GM23338 (cell line): Measurements from ENCODE around the gene MPV17. TPM values are rescaled to one million over a fixed set of nuclear protein-coding genes. Genes with fewer than 3 reads are reported as not detected.
A peak's percentile ranks its signal among the peaks of the same experiment; 100 is the strongest.

Experiments
- ATAC-seq: fragments of 200-7000 bp; cut with Tn5 transposase; 3 replicates; pipeline ENCODE4 v1.9.1; 2020
- DNase-seq: peaks from one replicate; pipeline ENCODE4 v3.0.0-alpha.2; 2015; ENCODE audit warnings: low spot score
- H2AFZ ChIP-seq: fragments of 200-600 bp; sonication (generic); 2 replicates; pipeline ENCODE4 v1.8.0; 2016; ENCODE audit warnings: antibody characterized with exemption, mild to moderate bottlenecking, moderate library complexity
- H3F3A ChIP-seq: fragments of 200-600 bp; sonication (generic); replicated peaks from 2 replicates; pipeline ENCODE4 v1.8.0; 2017; ENCODE audit warnings: antibody characterized with exemption, mixed run types, low read depth
- H3K27ac ChIP-seq: fragments of 200-600 bp; sonication (generic); 2 replicates; pipeline ENCODE4 v1.6.1; 2016; ENCODE audit warnings: low read depth
- H3K27me3 ChIP-seq: fragments of 200-600 bp; sonication (generic); 2 replicates; pipeline ENCODE4 v1.8.0; 2016; ENCODE audit warnings: mild to moderate bottlenecking, mixed run types, moderate library complexity; ENCODE audit not compliant: insufficient read depth
- H3K36me3 ChIP-seq: fragments of 200-600 bp; sonication (generic); 2 replicates; pipeline ENCODE4 v1.8.0; 2016; ENCODE audit warnings: mild to moderate bottlenecking; ENCODE audit not compliant: insufficient read depth
- H3K4me1 ChIP-seq: fragments of 200-600 bp; sonication (generic); 2 replicates; pipeline ENCODE4 v1.8.0; 2016; ENCODE audit warnings: mild to moderate bottlenecking, moderate library complexity; ENCODE audit not compliant: insufficient read depth
- H3K4me2 ChIP-seq: fragments of 200-600 bp; sonication (generic); 2 replicates; pipeline ENCODE4 v1.7.1; 2017; ENCODE audit warnings: mixed run types
- H3K4me3 ChIP-seq: fragments of 200-600 bp; sonication (generic); 2 replicates; pipeline ENCODE4 v1.6.1; 2016; ENCODE audit warnings: mixed run types
- H3K79me2 ChIP-seq: fragments of 200-600 bp; sonication (generic); replicated peaks from 2 replicates; pipeline ENCODE4 v1.8.0; 2017; ENCODE audit warnings: mild to moderate bottlenecking; ENCODE audit not compliant: insufficient read depth
- H3K9me2 ChIP-seq: fragments of 200-600 bp; sonication (generic); 2 replicates; pipeline ENCODE4 v1.8.0; 2017; ENCODE audit not compliant: insufficient read depth
- H4K20me1 ChIP-seq: fragments of 200-600 bp; sonication (generic); replicated peaks from 2 replicates; pipeline ENCODE4 v1.8.0; 2017; ENCODE audit warnings: mild to moderate bottlenecking; ENCODE audit not compliant: insufficient read depth
- H3K27ac Mint-ChIP-seq: 2 replicates; pipeline ENCODE4 v1.8.0; 2020; ENCODE audit warnings: inconsistent platforms, mild to moderate bottlenecking, moderate library complexity, mixed read lengths
- H3K27me3 Mint-ChIP-seq: 3 replicates; pipeline ENCODE4 v1.8.0; 2022; ENCODE audit warnings: low read depth, mild to moderate bottlenecking, moderate library complexity, mixed read lengths, inconsistent platforms; ENCODE audit not compliant: insufficient read depth, poor library complexity
- H3K36me3 Mint-ChIP-seq: 3 replicates; pipeline ENCODE4 v1.8.0; 2021; ENCODE audit warnings: low read depth, mild to moderate bottlenecking, inconsistent platforms, moderate library complexity, mixed read lengths
- H3K4me1 Mint-ChIP-seq: 3 replicates; pipeline ENCODE4 v1.8.0; 2020; ENCODE audit warnings: mild to moderate bottlenecking, inconsistent platforms, mixed read lengths
- H3K4me3 Mint-ChIP-seq: 3 replicates; pipeline ENCODE4 v1.8.0; 2021; ENCODE audit warnings: moderate library complexity, mild to moderate bottlenecking, inconsistent platforms, mixed read lengths
- H3K9me3 Mint-ChIP-seq: 3 replicates; pipeline ENCODE4 v1.8.0; 2020; ENCODE audit warnings: moderate library complexity, mild to moderate bottlenecking, inconsistent platforms, mixed read lengths
- CREB1 ChIP-seq: fragments of 250-450 bp; sonication (Bioruptor Pico); IDR thresholded peaks from 2 replicates; pipeline ENCODE4 v1.5.0; 2020; ENCODE audit warnings: low read depth, mild to moderate bottlenecking, moderate library complexity
- CTCF ChIP-seq, 2 experiments: fragments of 200-600 bp in 1 of 2; sonication (generic) in 1 of 2; conservative IDR thresholded peaks; 2 replicates each; pipeline versions ENCODE4 v1.5.1 to v1.6.1; 2016 to 2017; ENCODE audit warnings: antibody characterized with exemption in 2 of 2, low read depth in 2 of 2, mild to moderate bottlenecking in 2 of 2, moderate library complexity in 1 of 2
- ETS1 ChIP-seq: IDR thresholded peaks from 2 replicates; pipeline ENCODE4 v1.6.1; 2016; ENCODE audit warnings: antibody characterized with exemption
- EZH2 ChIP-seq: fragments of 200-600 bp; sonication (generic); IDR thresholded peaks from one replicate; pipeline ENCODE4 v1.8.0; 2017; ENCODE audit warnings: antibody characterized with exemption, mild to moderate bottlenecking, low read depth; ENCODE audit not compliant: unreplicated experiment
- EZH2phosphoT487 ChIP-seq: fragments of 200-600 bp; sonication (generic); IDR thresholded peaks from one replicate; pipeline ENCODE4 v1.8.1; 2018; ENCODE audit warnings: antibody characterized with exemption; ENCODE audit not compliant: unreplicated experiment
- NANOG ChIP-seq: IDR thresholded peaks from 2 replicates; pipeline ENCODE4 v1.6.1; 2016; ENCODE audit warnings: antibody characterized with exemption, borderline replicate concordance
- POLR2AphosphoS5 ChIP-seq: IDR thresholded peaks from 2 replicates; pipeline ENCODE4 v1.6.1; 2016; ENCODE audit warnings: antibody characterized with exemption, low read depth
- STAT1 ChIP-seq: IDR thresholded peaks from one replicate; pipeline ENCODE4 v1.6.1; 2016; ENCODE audit warnings: antibody characterized with exemption; ENCODE audit not compliant: unreplicated experiment
- ZNF114 ChIP-seq: fragments of 250-450 bp; sonication (Bioruptor Pico); IDR thresholded peaks from 2 replicates; pipeline ENCODE4 v1.5.0; 2020; ENCODE audit warnings: mild to moderate bottlenecking, moderate library complexity
- ZNF331 ChIP-seq: fragments of 250-450 bp; sonication (Bioruptor Pico); IDR thresholded peaks from 2 replicates; pipeline ENCODE4 v1.5.0; 2020; ENCODE audit warnings: low read depth, mild to moderate bottlenecking, moderate library complexity
- ZNF462 ChIP-seq: fragments of 250-450 bp; sonication (Bioruptor Pico); IDR thresholded peaks from 2 replicates; pipeline ENCODE4 v1.5.0; 2020; ENCODE audit warnings: mild to moderate bottlenecking, moderate library complexity
- polyA plus RNA-seq: library from polyadenylated mRNA; unstranded; fragments of >200 nt; fragmentation: Nextera tagmentation; extraction: Ambion mirVana; gene quantifications from 2 replicates; pipeline ENCODE4 v1.2.1, GENCODE V29; 2016
- total RNA-seq: library from RNA; depleted of rRNA; stranded (reverse); fragments of >200 nt; shearing (Covaris generic); gene quantifications from 2 replicates; pipeline ENCODE4 v1.2.3, GENCODE V29; 2014
- TF ChIP-seq, protein P1 (sequence below): IDR thresholded peaks from one replicate; pipeline ENCODE4 v1.6.1; 2018; ENCODE audit warnings: antibody characterized with exemption; ENCODE audit not compliant: unreplicated experiment

The MPV17 gene
- total and polyA plus RNA-seq, 2 experiments from 2014 or later: 52.5 to 94.2 TPM

GRCh38 chr2:27354597-27354927 is 31.7 kb upstream of the MPV17 start (continued):
- no peak for TF ChIP-seq ZNF462 (CRISPR knock-in tag)

GRCh38 chr2:27353762-27354596 is 31.1 kb upstream of the MPV17 start:
- Histone ChIP-seq H3K9me2 (peaks cover 3% of the 10 kb centered on the region), H2AFZ (no peak overlapping the region), H3K36me3 (peaks cover 7% of the 10 kb centered on the region; the same call in 1 of the 2 replicates), H3K79me2 (peaks cover 85% of the 10 kb centered on the region), H3K4me2 (peak overlapping the region; percentile 85), H3K4me3 (peak overlapping the region; percentile 71; the same call in 1 of the 2 replicates), H3K27ac (peak overlapping the region; percentile 85), H3K27me3 (no peaks in the 10 kb centered on the region), H3F3A (peaks cover 12% of the 10 kb centered on the region), H4K20me1 (peaks cover 30% of the 10 kb centered on the region), H3K4me1 (peaks cover 49% of the 10 kb centered on the region)
- ATAC-seq: no peak
- Mint-ChIP-seq H3K36me3 (peaks cover 31% of the 10 kb centered on the region), H3K27me3 (peaks cover 11% of the 10 kb centered on the region), H3K27ac (peak overlapping the region; percentile 90), H3K4me1 (peaks cover 37% of the 10 kb centered on the region), H3K9me3 (peaks cover 12% of the 10 kb centered on the region), H3K4me3 (peak overlapping the region; percentile 96)
- no peak for DNase-seq
- TF ChIP-seq CREB1 (no peak), NANOG (no peak), ZNF331 (CRISPR knock-in tag) (no peak), POLR2AphosphoS5 (no peak), ETS1 (no peak), EZH2 (no peak), CTCF (conservative IDR thresholded peaks at IDR 0.05; ENCODE audit: low read depth in 2 of 2) (no peak), STAT1 (no peak), EZH2phosphoT487 (no peak), ZNF114 (CRISPR knock-in tag) (no peak)
- TF ChIP-seq, protein P1, sequence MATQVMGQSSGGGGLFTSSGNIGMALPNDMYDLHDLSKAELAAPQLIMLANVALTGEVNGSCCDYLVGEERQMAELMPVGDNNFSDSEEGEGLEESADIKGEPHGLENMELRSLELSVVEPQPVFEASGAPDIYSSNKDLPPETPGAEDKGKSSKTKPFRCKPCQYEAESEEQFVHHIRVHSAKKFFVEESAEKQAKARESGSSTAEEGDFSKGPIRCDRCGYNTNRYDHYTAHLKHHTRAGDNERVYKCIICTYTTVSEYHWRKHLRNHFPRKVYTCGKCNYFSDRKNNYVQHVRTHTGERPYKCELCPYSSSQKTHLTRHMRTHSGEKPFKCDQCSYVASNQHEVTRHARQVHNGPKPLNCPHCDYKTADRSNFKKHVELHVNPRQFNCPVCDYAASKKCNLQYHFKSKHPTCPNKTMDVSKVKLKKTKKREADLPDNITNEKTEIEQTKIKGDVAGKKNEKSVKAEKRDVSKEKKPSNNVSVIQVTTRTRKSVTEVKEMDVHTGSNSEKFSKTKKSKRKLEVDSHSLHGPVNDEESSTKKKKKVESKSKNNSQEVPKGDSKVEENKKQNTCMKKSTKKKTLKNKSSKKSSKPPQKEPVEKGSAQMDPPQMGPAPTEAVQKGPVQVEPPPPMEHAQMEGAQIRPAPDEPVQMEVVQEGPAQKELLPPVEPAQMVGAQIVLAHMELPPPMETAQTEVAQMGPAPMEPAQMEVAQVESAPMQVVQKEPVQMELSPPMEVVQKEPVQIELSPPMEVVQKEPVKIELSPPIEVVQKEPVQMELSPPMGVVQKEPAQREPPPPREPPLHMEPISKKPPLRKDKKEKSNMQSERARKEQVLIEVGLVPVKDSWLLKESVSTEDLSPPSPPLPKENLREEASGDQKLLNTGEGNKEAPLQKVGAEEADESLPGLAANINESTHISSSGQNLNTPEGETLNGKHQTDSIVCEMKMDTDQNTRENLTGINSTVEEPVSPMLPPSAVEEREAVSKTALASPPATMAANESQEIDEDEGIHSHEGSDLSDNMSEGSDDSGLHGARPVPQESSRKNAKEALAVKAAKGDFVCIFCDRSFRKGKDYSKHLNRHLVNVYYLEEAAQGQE: no peak
